Ascending aorta (tissue), 2 donors: ENCODE measurements around the gene MFAP4. TPM values are rescaled to one million over a fixed set of nuclear protein-coding genes. Genes with fewer than 3 reads are reported as not detected.

Source experiments
- DNase-seq, 2 donors: peaks; one replicate each; pipeline ENCODE4 v3.0.0-alpha.2; 2019; ENCODE audit warnings: low spot score in 2 of 2
- H3K27ac ChIP-seq, 2 donors: fragments of 200-600 bp; sonication (generic); one replicate each; pipeline ENCODE4 v1.5.1; 2016 to 2017; ENCODE audit warnings: mild to moderate bottlenecking in 1 of 2
- H3K27me3 ChIP-seq: fragments of 200-600 bp; sonication (generic); one replicate; pipeline ENCODE4 v1.5.1; 2017
- H3K36me3 ChIP-seq, 2 donors: fragments of 200-600 bp; sonication (generic); one replicate each; pipeline ENCODE4 v1.5.1; 2016
- H3K4me1 ChIP-seq, 2 donors: fragments of 200-600 bp; sonication (generic); one replicate each; pipeline ENCODE4 v1.5.1; 2016 to 2017; ENCODE audit warnings: mild to moderate bottlenecking in 1 of 2
- H3K4me3 ChIP-seq, 2 donors: fragments of 200-600 bp; sonication (generic); one replicate each; pipeline ENCODE4 v1.5.1; 2016 to 2017; ENCODE audit warnings: mild to moderate bottlenecking in 1 of 2
- H3K9me3 ChIP-seq, 2 donors: fragments of 200-600 bp; sonication (generic); one replicate each; pipeline ENCODE4 v1.5.1; 2016
- intact Hi-C: fragments of 100-400 bp; cut with DNase I; formaldehyde crosslinking; loops from one replicate; pipeline ENCODE4 v1.15.1; 2023
- total RNA-seq: library from RNA; depleted of rRNA; stranded (reverse); fragments of >200 nt; gene quantifications from one replicate; pipeline ENCODE4 v1.1.0, GENCODE V29; 2016
- TF ChIP-seq, protein P1 (sequence below), 3 experiments: fragments of 200-600 bp in 2 of 3; fragments of 450-650 bp in 1 of 3; sonication (generic) in 2 of 3; IDR thresholded peaks; one replicate each; pipeline ENCODE4 v1.5.1; 2016 to 2019; ENCODE audit warnings: antibody characterized with exemption in 3 of 3, mild to moderate bottlenecking in 1 of 3, moderate library complexity in 1 of 3

Gene MFAP4
- total RNA-seq, 1 donor from 2014 or later = 280 TPM

GRCh38 chr17:19412510-19412909 is 25.5 kb upstream of the MFAP4 start:
- Histone ChIP-seq H3K27me3 (no peaks in the 10 kb centered on the region), H3K27ac (no peak overlapping the region), H3K4me3 (no peak overlapping the region), H3K9me3 (no peaks in the 10 kb centered on the region), H3K4me1 (peaks cover 0 to 3% of the 10 kb centered on the region in 2 donors), H3K36me3 (no peaks in the 10 kb centered on the region)
- no peak for DNase-seq
- intact Hi-C loops = loop anchor here (5.0 kb wide), 1 partner anchor 50 kb away; the partner anchor contains the start of gene B9D1
- TF ChIP-seq, protein P1, sequence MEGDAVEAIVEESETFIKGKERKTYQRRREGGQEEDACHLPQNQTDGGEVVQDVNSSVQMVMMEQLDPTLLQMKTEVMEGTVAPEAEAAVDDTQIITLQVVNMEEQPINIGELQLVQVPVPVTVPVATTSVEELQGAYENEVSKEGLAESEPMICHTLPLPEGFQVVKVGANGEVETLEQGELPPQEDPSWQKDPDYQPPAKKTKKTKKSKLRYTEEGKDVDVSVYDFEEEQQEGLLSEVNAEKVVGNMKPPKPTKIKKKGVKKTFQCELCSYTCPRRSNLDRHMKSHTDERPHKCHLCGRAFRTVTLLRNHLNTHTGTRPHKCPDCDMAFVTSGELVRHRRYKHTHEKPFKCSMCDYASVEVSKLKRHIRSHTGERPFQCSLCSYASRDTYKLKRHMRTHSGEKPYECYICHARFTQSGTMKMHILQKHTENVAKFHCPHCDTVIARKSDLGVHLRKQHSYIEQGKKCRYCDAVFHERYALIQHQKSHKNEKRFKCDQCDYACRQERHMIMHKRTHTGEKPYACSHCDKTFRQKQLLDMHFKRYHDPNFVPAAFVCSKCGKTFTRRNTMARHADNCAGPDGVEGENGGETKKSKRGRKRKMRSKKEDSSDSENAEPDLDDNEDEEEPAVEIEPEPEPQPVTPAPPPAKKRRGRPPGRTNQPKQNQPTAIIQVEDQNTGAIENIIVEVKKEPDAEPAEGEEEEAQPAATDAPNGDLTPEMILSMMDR (IDR thresholded peaks at IDR 0.05) = no peak

GRCh38 chr17:19411631-19412030 is 24.6 kb upstream of the MFAP4 start:
- TF ChIP-seq, protein P1 (IDR thresholded peaks at IDR 0.05) = no peak
- H3K27ac ChIP-seq = no peak overlapping the region

GRCh38 chr17:19410875-19411620 is 24.1 kb upstream of the MFAP4 start, which contains the start of gene RNF112:
Gene RNF112, plus strand, starts transcription at chr17:19411232. Its CDS starts 177 bp downstream, at chr17:19411409.
- H3K27ac ChIP-seq = no peak within 1 kb of the TSS
- peak within 1 kb of the TSS; percentile 25 to 50 for H3K4me3 ChIP-seq
- H3K27me3 ChIP-seq = no peaks in the 10 kb centered on the region
- H3K36me3 ChIP-seq = no peaks in the 10 kb centered on the region
- DNase-seq = no peak
- H3K9me3 ChIP-seq = no peaks in the 10 kb centered on the region
- TF ChIP-seq, protein P1 (IDR thresholded peaks at IDR 0.05) = peak in 2 of 3 experiments; percentile 20 to 39
- peaks cover 0 to 3% of the 10 kb centered on the region in 2 donors for H3K4me1 ChIP-seq
- intact Hi-C loops = loop anchor here (5.0 kb wide), 1 partner anchor 49 kb away; the partner anchor contains the start of gene B9D1

More at GRCh38 chr17:19411631-19412030, 24.6 kb upstream of the MFAP4 start:
- no peaks in the 10 kb centered on the region for H3K9me3 ChIP-seq
- no peaks in the 10 kb centered on the region for H3K36me3 ChIP-seq
- peak overlapping the region; percentile 25 to 50 for H3K4me3 ChIP-seq
- H3K4me1 ChIP-seq = peaks cover 0 to 3% of the 10 kb centered on the region in 2 donors
- no peak for DNase-seq
- intact Hi-C loops = loop anchor here (5.0 kb wide), 1 partner anchor 49 kb away; the partner anchor contains the start of gene B9D1
- no peaks in the 10 kb centered on the region for H3K27me3 ChIP-seq

DNA sequence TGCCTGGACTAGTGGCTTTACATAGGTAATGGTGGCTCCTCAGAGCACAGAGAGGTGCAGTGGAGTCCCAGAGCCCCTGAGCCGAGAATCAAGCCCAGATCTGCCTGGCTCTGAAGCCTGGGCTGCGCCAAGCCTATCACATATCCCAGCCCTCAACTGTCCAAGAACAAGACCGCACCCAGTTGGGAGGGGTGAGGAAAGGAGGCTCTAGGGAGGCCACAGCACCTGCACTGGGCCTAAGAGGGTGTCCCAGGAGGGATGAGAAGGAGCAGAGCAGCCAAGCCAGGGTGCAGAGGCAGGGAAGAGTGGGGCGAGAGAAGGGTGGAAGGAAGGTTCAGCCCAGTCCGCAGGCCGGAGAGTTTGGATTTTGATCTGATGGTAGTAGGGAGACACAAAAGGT is 23.1 kb upstream of the MFAP4 start:
- Histone ChIP-seq H3K27me3 (no peaks in the 10 kb centered on the region), H3K36me3 (no peaks in the 10 kb centered on the region), H3K4me1 (peaks cover 0 to 3% of the 10 kb centered on the region in 2 donors), H3K9me3 (no peaks in the 10 kb centered on the region), H3K27ac (no peak overlapping the region), H3K4me3 (no peak overlapping the region)
- TF ChIP-seq, protein P1 (IDR thresholded peaks at IDR 0.05) = no peak
- no peak for DNase-seq
- intact Hi-C loops = loop anchor here (5.0 kb wide), 1 partner anchor 48 kb away; the partner anchor contains the start of gene B9D1

DNA sequence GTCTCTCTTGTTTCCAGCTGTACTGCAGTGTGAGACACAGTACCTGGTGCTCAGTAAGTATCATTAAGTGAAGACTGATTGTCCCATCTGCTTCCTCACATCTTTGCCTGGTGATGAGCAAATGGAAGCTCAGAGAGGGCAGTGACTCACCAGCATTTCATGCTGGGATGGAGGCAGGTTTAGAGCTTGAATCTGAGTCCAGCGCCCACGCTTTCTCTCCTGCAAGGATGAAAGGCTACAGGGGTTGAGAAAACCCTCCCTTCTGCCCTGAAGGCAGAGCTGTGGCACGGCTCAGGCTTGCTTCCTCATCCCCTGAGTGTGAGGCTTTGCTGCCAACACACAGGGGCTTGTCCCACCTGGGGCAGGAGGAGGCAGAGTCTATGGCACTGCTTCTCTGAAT is 22.5 kb upstream of the MFAP4 start:
- Histone ChIP-seq H3K36me3 (no peaks in the 10 kb centered on the region), H3K4me1 (peaks cover 0 to 3% of the 10 kb centered on the region in 2 donors), H3K4me3 (no peak overlapping the region), H3K27ac (no peak overlapping the region), H3K9me3 (no peaks in the 10 kb centered on the region), H3K27me3 (no peaks in the 10 kb centered on the region)
- intact Hi-C loops = no loop called here
- DNase-seq = no peak
- TF ChIP-seq, protein P1 (IDR thresholded peaks at IDR 0.05) = no peak
